Trophoblast cell (in vitro differentiated cells and primary cell): ENCODE data around the gene PCDHGA3.
"Not testable (repeated sequence)": the region's sequence is repeated elsewhere in the genome, so short reads cannot be mapped to it uniquely, and the experiment has no call there.

Source experiments
- DNase-seq, 2 donors: peaks; one replicate each; pipeline ENCODE4 v3.0.0-alpha.2; 2016
- H2AFZ ChIP-seq: 2 replicates; pipeline ENCODE4 v1.6.1; 2013; ENCODE audit warnings: low read length, moderate library complexity, mild to moderate bottlenecking; ENCODE audit not compliant: insufficient read depth, poor library complexity
- H2AK5ac ChIP-seq: 2 replicates; pipeline ENCODE4 v1.6.1; 2013; ENCODE audit warnings: mild to moderate bottlenecking, low read length
- H2BK120ac ChIP-seq: 2 replicates; pipeline ENCODE4 v1.6.1; 2013; ENCODE audit warnings: low read length, mild to moderate bottlenecking, moderate library complexity; ENCODE audit not compliant: insufficient read depth, poor library complexity
- H2BK12ac ChIP-seq: 2 replicates; pipeline ENCODE4 v1.6.1; 2013; ENCODE audit warnings: mild to moderate bottlenecking, low read length, moderate library complexity
- H2BK5ac ChIP-seq: 2 replicates; pipeline ENCODE4 v1.6.1; 2013; ENCODE audit warnings: low read length, low read depth, moderate library complexity, mild to moderate bottlenecking; ENCODE audit not compliant: poor library complexity
- H3K14ac ChIP-seq: 2 replicates; pipeline ENCODE4 v1.6.1; 2013; ENCODE audit warnings: mild to moderate bottlenecking, low read length
- H3K18ac ChIP-seq: 2 replicates; pipeline ENCODE4 v1.6.1; 2013; ENCODE audit warnings: mild to moderate bottlenecking, low read length
- H3K23ac ChIP-seq: 2 replicates; pipeline ENCODE4 v1.6.1; 2013; ENCODE audit warnings: low read length
- H3K27ac ChIP-seq: 2 replicates; pipeline ENCODE4 v1.5.1; 2013; ENCODE audit warnings: low read depth, mild to moderate bottlenecking, inconsistent platforms, low read length, moderate library complexity
- H3K27me3 ChIP-seq: 2 replicates; pipeline ENCODE4 v1.6.1; 2013; ENCODE audit warnings: inconsistent platforms, mild to moderate bottlenecking, low read length, moderate library complexity; ENCODE audit not compliant: insufficient read depth
- H3K36me3 ChIP-seq, 2 experiments: 1 replicate in 1 of 2; 2 replicates in 1 of 2; pipeline ENCODE4 v1.6.1; 2013; ENCODE audit warnings: low read length in 2 of 2, mild to moderate bottlenecking in 2 of 2, moderate library complexity in 1 of 2; ENCODE audit not compliant: insufficient read depth in 2 of 2, control insufficient read depth in 1 of 2
- H3K4ac ChIP-seq: 2 replicates; pipeline ENCODE4 v1.6.1; 2013; ENCODE audit warnings: low read depth, mild to moderate bottlenecking, low read length, moderate library complexity
- H3K4me1 ChIP-seq, 2 experiments: 1 replicate in 1 of 2; 2 replicates in 1 of 2; pipeline ENCODE4 v1.6.1; 2013; ENCODE audit warnings: low read length in 2 of 2, mild to moderate bottlenecking in 2 of 2, moderate library complexity in 1 of 2; ENCODE audit not compliant: insufficient read depth in 2 of 2, control insufficient read depth in 1 of 2
- H3K4me2 ChIP-seq: 2 replicates; pipeline ENCODE4 v1.6.1; 2013; ENCODE audit warnings: inconsistent platforms, mild to moderate bottlenecking, low read length, moderate library complexity
- H3K4me3 ChIP-seq: 2 replicates; pipeline ENCODE4 v1.5.1; 2013; ENCODE audit warnings: mild to moderate bottlenecking, low read depth, low read length, inconsistent platforms
- H3K79me1 ChIP-seq: one replicate; pipeline ENCODE4 v1.6.1; 2013; ENCODE audit warnings: low read length
- H3K79me2 ChIP-seq: 2 replicates; pipeline ENCODE4 v1.6.1; 2013; ENCODE audit warnings: low read length, mild to moderate bottlenecking; ENCODE audit not compliant: control insufficient read depth, insufficient read depth, poor library complexity
- H3K9ac ChIP-seq: 2 replicates; pipeline ENCODE4 v1.6.1; 2013; ENCODE audit warnings: mild to moderate bottlenecking, low read length
- H3K9me3 ChIP-seq: 2 replicates; pipeline ENCODE4 v1.6.1; 2013; ENCODE audit warnings: low read depth, mild to moderate bottlenecking, control low read depth, inconsistent platforms, low read length; ENCODE audit not compliant: insufficient read depth
- H4K12ac ChIP-seq: 2 replicates; pipeline ENCODE4 v1.6.1; 2013; ENCODE audit warnings: low read depth, mild to moderate bottlenecking, low read length, moderate library complexity
- H4K8ac ChIP-seq: 2 replicates; pipeline ENCODE4 v1.6.1; 2013; ENCODE audit warnings: low read depth, mild to moderate bottlenecking, low read length, moderate library complexity
- H4K91ac ChIP-seq: one replicate; pipeline ENCODE4 v1.6.1; 2013; ENCODE audit warnings: low read depth, mild to moderate bottlenecking, low read length, moderate library complexity
- WGBS: extraction: QIAGEN DNeasy Blood & Tissue Kit; methylation state at CpG from one replicate; pipeline ENCODE4 v1.1.7; 2013; ENCODE audit warnings: missing lambda C conversion rate; ENCODE audit not compliant: insufficient read length, insufficient coverage; ENCODE audit errors: extremely low coverage; 5-methylcytosine and 5-hydroxymethylcytosine counted together

PCDHGA3 gene

GRCh38 chr5:141382469-141383294 is 39.1 kb downstream of the PCDHGA3 start, which contains the start of gene PCDHGA7:
TSS of gene PCDHGA7 (plus strand) at chr5:141382742. CDS start at chr5:141382900, 158 bp downstream.
- Histone ChIP-seq H3K18ac (no peak within 1 kb of the TSS), H3K79me2 (no peaks in the 10 kb centered on the region), H3K4ac (no peak within 1 kb of the TSS), H3K36me3 (no peaks in the 10 kb centered on the region), H3K27me3 (no peaks in the 10 kb centered on the region), H3K23ac (no peak within 1 kb of the TSS), H3K9ac (no peak within 1 kb of the TSS), H2BK5ac (no peak within 1 kb of the TSS), H4K8ac (no peak within 1 kb of the TSS), H3K27ac (no peak within 1 kb of the TSS), H3K14ac (no peak within 1 kb of the TSS), H3K9me3 (peaks cover 20% of the 10 kb centered on the region), H2BK120ac (no peak within 1 kb of the TSS), H3K4me3 (no peak within 1 kb of the TSS), H2AFZ (no peak within 1 kb of the TSS), H3K4me1 (no peaks in the 10 kb centered on the region), H4K12ac (no peak within 1 kb of the TSS), H3K79me1 (no peaks in the 10 kb centered on the region), H2AK5ac (no peak within 1 kb of the TSS), H3K4me2 (no peak within 1 kb of the TSS), H2BK12ac (no peak within 1 kb of the TSS), H4K91ac (no peak within 1 kb of the TSS)
- DNase-seq = peak in 1 of 2 donors; percentile 34
- no CpG with 5 or more reads among the region's 37 CpGs for WGBS

GRCh38 chr5:141383345-141383744 is 39.7 kb downstream of the PCDHGA3 start:
- Histone ChIP-seq H3K79me1 (no peaks in the 10 kb centered on the region), H3K36me3 (peaks cover 0 to under 1% of the 10 kb centered on the region in 2 experiments), H3K27ac (no peak overlapping the region), H3K18ac (no peak overlapping the region), H3K4me3 (no peak overlapping the region), H3K4ac (no peak overlapping the region), H3K9ac (no peak overlapping the region), H2AK5ac (no peak overlapping the region), H4K12ac (no peak overlapping the region), H3K79me2 (no peaks in the 10 kb centered on the region), H4K91ac (no peak overlapping the region), H3K4me1 (no peaks in the 10 kb centered on the region), H3K4me2 (no peak overlapping the region), H3K14ac (no peak overlapping the region), H3K23ac (no peak overlapping the region), H2BK12ac (no peak overlapping the region), H4K8ac (no peak overlapping the region), H3K9me3 (peaks cover 23% of the 10 kb centered on the region), H2BK120ac (no peak overlapping the region), H3K27me3 (no peaks in the 10 kb centered on the region), H2BK5ac (no peak overlapping the region), H2AFZ (no peak overlapping the region)
- WGBS = no CpG with 5 or more reads among the region's 21 CpGs
- DNase-seq = no peak

GRCh38 chr5:141384471-141385267 is 41.0 kb downstream of the PCDHGA3 start:
- no peak overlapping the region for H4K91ac ChIP-seq
- no peak overlapping the region for H4K12ac ChIP-seq
- H3K4me2 ChIP-seq = no peak overlapping the region
- no peak overlapping the region for H2BK12ac ChIP-seq
- H3K4me1 ChIP-seq = no peaks in the 10 kb centered on the region
- H3K23ac ChIP-seq = no peak overlapping the region
- no peak overlapping the region for H3K18ac ChIP-seq
- no peak overlapping the region for H2AK5ac ChIP-seq
- H2AFZ ChIP-seq = no peak overlapping the region
- no peak overlapping the region for H2BK5ac ChIP-seq
- H4K8ac ChIP-seq = no peak overlapping the region
- peaks cover 6 to 9% of the 10 kb centered on the region in 2 experiments for H3K36me3 ChIP-seq
- no CpG with 5 or more reads among the region's 43 CpGs for WGBS
- H3K9me3 ChIP-seq = peaks cover 34% of the 10 kb centered on the region
- H2BK120ac ChIP-seq = no peak overlapping the region
- no peak overlapping the region for H3K9ac ChIP-seq
- H3K4ac ChIP-seq = no peak overlapping the region
- H3K79me2 ChIP-seq = no peaks in the 10 kb centered on the region
- no peaks in the 10 kb centered on the region for H3K79me1 ChIP-seq
- H3K27ac ChIP-seq = no peak overlapping the region
- H3K14ac ChIP-seq = no peak overlapping the region
- H3K4me3 ChIP-seq = no peak overlapping the region
- no peak for DNase-seq
- H3K27me3 ChIP-seq = no peaks in the 10 kb centered on the region

GRCh38 chr5:141387557-141388311 is 44.1 kb downstream of the PCDHGA3 start, which contains the start of gene PCDHGB4:
TSS of gene PCDHGB4 (plus strand) at chr5:141387698. CDS start at chr5:141387885, 187 bp downstream.
- H2AK5ac ChIP-seq, H2BK5ac ChIP-seq, H2BK12ac ChIP-seq, H4K91ac ChIP-seq, H3K18ac ChIP-seq, H3K4ac ChIP-seq, H3K79me1 ChIP-seq, H4K8ac ChIP-seq, H3K4me1 ChIP-seq, H2BK120ac ChIP-seq, H3K79me2 ChIP-seq, H3K14ac ChIP-seq, H4K12ac ChIP-seq, H3K27me3 ChIP-seq, H3K9ac ChIP-seq, H3K23ac ChIP-seq, H3K27ac ChIP-seq, H2AFZ ChIP-seq: not testable (repeated sequence)
- Histone ChIP-seq H3K4me3 (peak within 1 kb of the TSS; percentile 48), H3K4me2 (peak within 1 kb of the TSS; percentile 54), H3K9me3 (peaks cover 38% of the 10 kb centered on the region), H3K36me3 (peaks cover 10 to 13% of the 10 kb centered on the region in 2 experiments)
- peak in 1 of 2 donors; percentile 47 for DNase-seq
- no CpG with 5 or more reads among the region's 40 CpGs for WGBS
